GM08714 (cell line): ENCODE measurements around the gene BRIX1.

Source experiments
- H3K4me3 ChIP-seq: fragments of 200-500 bp; sonication (Bioruptor generic); 2 replicates; pipeline ENCODE4 v1.5.1; 2014; ENCODE audit warnings: mild to moderate bottlenecking, low read length, inconsistent platforms
- ZNF274 ChIP-seq: IDR thresholded peaks from 2 replicates; pipeline ENCODE4 v1.6.1; 2012; ENCODE audit warnings: mild to moderate bottlenecking, low read depth, low read length

Gene BRIX1, protein sequence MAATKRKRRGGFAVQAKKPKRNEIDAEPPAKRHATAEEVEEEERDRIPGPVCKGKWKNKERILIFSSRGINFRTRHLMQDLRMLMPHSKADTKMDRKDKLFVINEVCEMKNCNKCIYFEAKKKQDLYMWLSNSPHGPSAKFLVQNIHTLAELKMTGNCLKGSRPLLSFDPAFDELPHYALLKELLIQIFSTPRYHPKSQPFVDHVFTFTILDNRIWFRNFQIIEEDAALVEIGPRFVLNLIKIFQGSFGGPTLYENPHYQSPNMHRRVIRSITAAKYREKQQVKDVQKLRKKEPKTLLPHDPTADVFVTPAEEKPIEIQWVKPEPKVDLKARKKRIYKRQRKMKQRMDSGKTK

DNA sequence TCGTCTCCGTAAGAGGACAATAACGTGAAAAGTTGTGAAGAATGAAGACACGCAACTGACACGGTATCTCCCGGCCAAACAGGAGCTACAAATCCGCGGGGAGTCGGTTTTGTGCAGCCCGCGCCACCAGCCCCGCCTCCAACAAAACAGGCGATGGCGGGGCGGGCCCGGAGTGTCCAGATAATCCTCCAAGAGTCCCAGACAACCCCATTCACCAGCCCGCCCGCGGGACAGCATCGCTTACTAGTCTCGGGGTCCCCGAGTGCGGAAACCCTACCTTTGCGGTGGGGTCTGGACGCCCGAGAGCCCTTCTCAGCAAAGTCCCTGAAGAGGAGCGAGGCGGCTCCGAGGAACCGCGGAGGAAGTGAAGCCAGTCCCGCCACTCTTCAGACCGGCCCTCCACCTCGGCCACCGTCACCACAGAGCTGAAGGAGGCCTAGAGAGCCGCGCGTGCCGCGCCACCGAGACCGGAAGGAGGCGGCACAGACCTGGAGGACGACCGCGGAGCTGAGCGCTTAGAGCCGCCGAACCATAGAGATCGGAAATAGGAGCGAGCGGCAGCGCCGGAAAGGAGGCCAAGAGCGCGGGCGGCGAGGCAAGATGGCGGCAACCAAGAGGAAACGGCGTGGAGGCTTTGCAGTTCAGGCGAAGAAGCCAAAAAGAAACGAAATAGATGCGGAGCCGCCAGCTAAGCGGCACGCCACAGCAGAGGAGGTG is at the start of gene BRIX1, which contains the start of gene RAD1:
Gene BRIX1, plus strand, starts transcription at position 573 of the 717 bp plus-strand sequence. Its CDS starts 28 bp downstream, at position 601.
Gene RAD1, minus strand, starts transcription at position 366 of the 717 bp plus-strand sequence. CDS start 612 bp downstream, outside the sequence.
- peak within 1 kb of the TSS; percentile 84 for H3K4me3 ChIP-seq
- no peak for TF ChIP-seq ZNF274

DNA sequence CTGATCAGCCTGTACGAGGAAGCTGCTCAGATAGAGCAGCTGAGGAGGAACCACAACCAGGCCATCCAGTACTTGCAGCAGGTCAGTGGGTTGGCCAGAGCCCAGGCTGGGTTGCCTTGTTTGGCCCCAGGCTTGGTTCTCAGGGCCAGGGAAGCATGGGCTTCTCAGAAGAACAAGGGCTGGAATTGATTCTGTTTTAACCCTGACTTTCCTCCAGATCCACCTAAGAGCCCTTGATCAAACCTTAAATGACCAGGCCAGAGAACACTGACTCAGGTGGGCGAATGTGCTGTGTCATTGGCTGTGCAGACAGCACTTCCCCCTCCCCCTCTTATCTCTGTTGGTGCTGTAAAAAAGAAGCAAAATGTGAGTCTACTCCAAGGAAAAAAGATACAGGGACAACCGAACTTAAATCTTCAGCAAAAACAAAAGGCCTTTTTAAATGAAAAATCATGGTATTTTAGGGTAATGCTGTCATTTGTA is 48.5 kb upstream of the BRIX1 start:
- H3K4me3 ChIP-seq, result no peak overlapping the region
- no peak for TF ChIP-seq ZNF274

DNA sequence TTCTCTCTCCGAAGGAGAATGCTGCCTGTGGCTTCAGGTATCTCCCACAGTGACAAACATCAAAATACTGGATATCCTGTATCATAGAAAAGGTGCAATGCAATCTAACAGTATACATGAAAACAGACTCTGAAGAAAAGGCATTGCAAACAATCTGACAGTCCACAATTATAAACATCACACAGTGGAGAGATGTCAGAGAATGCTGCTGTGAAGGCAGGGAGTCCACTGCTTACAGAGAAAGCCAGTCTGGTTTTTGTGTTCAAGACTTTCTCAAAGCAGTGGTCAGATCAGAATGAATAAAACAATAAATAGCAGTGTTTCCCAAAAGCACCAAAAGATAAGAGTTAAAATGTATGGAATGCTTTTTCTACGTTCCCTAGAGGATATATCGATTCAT is 47.9 kb upstream of the BRIX1 start:
- no peak overlapping the region for H3K4me3 ChIP-seq
- TF ChIP-seq ZNF274, result no peak

DNA sequence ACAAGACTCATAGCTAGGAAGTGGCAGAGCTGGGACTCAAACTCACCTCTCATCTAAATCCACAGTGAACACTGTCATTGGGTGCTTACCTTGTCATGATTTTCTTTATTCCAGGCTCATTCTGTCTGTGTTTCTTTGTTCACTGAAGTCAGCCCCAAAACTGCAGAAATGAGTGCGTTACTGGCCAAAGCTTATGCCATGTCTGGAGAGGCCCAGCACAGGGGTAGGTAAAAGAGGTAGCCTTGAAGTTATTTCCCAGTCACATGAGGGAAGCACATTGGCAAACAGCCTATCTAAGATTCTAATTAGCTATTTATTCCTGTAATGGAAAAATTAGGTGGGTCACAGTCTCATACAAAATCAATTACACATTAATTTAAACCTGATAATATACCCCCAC is 46.7 kb upstream of the BRIX1 start:
- no peak for TF ChIP-seq ZNF274
- no peak overlapping the region for H3K4me3 ChIP-seq

- TF ChIP-seq ZNF274, result no peak
Measured at GRCh38 chr5:34869256-34869655, 46.3 kb upstream of the BRIX1 start.

DNA sequence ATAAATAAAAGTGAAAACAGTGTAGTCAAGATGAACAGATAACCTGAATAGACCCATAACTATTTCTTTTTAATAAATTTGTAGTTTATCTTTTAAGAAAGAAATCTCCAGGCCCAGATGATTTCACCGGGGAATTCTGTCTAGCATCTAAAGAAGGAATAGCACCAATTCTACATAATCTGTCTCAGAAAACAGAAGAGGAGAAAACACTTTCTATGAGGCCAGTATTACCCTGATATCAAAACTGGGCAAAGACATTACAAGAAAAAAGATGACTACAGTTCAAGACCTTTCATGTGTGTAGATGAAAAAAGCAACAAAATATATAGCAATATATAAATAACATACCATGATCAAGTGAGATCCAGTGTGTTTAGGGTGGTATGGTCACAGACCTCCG is 45.1 kb upstream of the BRIX1 start:
- no peak for TF ChIP-seq ZNF274
- H3K4me3 ChIP-seq, result no peak overlapping the region

More at GRCh38 chr5:34869256-34869655, 46.3 kb upstream of the BRIX1 start:
- H3K4me3 ChIP-seq, result no peak overlapping the region

GRCh38 chr5:34876275-34876674 is 39.2 kb upstream of the BRIX1 start:
- no peak for TF ChIP-seq ZNF274

DNA sequence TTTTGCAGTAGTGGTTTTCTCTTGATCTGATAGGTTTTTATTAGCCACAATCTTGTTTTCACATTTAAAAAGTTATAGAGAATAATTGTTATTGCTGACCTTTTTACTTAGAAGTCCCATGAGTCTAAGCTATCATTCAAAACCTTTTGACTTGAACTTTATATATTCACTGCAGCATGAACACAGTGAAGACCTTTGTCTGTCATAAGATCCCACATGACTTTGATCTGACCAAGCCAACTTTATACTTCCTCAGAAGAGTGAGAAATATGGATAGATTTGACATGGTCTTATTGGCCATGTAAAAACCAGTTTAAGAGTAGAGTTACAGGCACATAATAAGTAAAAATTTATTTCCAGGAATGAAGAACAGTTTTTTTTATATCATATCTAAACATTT is 34.3 kb upstream of the BRIX1 start:
- no peak for TF ChIP-seq ZNF274
- H3K4me3 ChIP-seq, result no peak overlapping the region

More at GRCh38 chr5:34876275-34876674, 39.2 kb upstream of the BRIX1 start:
- no peak overlapping the region for H3K4me3 ChIP-seq

DNA sequence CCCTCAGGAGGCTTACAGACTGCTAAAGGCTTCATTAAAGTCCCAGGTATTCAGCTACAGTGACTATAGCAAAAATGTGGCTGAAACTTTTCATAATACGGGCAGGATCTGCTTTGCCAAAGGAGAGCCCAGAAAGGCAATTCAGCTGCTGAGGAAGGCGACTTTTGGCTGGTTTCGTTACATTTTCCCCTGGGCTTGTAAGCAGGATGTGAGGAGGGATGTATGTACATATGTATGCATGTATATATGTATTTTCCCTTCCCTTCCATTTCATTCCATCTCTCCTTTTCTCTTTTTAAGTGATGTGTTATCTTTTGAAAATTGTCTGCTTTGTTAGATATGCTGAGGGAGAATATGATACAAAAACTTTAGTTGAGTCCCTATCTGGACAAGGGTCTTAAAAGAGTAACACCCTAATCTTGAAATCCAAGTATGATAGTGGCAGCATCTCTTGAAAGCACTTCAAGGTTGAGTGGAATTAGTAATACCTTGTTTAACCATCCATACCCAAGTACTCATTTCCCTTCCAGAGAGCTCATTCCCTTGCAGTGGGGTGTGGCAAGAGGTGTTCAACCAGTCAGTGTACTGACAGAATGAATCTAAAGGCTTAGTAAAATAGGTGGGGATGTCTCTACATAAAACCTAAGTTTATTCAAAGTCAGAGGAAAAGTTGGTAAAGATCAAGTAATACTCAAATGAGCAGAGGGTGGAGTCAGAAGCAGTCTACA is 29.0 kb upstream of the BRIX1 start:
- H3K4me3 ChIP-seq, result no peak overlapping the region
- no peak for TF ChIP-seq ZNF274

DNA sequence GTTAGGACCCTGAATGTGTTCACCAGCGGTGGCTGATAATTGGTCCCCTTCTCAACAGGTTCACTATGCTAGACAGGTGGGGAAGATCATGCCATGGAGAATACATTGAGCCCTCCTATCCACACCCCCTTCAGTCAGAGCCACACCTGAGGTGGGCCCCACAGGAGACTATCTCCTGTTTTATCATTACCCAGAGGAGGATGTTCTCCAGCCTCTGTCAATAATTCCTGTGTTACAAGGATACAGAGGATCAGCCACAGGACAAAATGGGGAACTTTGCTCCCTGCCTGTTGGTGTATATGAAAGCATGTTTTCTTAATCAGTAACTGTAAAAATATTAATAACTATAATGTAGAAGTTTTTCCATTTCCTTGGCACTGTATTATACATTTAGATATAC is 26.1 kb upstream of the BRIX1 start:
- no peak for TF ChIP-seq ZNF274
- no peak overlapping the region for H3K4me3 ChIP-seq

GRCh38 chr5:34891981-34892380 is 23.5 kb upstream of the BRIX1 start:
- no peak overlapping the region for H3K4me3 ChIP-seq
- TF ChIP-seq ZNF274, result no peak

DNA sequence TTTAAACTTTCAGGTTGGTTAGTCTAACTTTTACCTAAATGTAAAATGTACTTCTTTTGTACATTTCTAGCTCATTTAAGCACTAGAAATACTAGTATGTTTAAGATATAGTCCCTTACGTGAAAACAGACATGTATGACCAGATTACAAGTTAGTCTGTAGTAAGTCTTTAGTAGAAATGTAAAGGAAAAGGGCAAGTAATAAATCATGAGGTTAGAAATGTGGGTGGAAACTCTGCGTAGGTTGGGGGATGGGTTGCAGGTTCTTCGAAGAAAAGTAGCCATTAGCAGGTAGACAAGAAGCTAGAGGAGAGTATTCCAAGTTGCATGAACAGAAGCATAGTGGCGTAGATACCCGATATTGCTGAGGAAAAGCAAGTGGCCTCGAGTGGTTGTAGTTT is 23.1 kb upstream of the BRIX1 start:
- no peak for TF ChIP-seq ZNF274

DNA sequence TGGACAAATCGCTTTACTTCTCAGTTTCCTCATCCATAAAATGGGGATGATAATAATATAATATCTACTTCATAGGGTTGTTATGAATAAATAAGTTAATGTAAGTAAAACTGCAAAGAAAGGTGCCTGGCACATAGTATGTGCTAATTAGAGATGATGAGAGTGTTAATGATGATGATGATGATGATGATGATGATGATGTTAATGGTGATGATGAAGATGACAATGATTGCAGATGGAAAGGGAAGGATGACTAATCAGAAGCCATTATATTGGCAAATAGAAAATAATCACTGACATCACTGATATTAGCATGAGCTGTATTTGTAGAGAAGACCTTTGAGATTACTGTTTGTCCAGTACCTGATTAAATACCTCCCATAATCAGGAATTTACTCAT is 20.8 kb upstream of the BRIX1 start:
- no peak for TF ChIP-seq ZNF274
- no peak overlapping the region for H3K4me3 ChIP-seq

More for the DNA sequence above, 23.1 kb upstream of the BRIX1 start:
- H3K4me3 ChIP-seq, result no peak overlapping the region
